B cell (primary cell): Measurements from ENCODE around the gene PRELID3B. TPM values are rescaled to one million over a fixed set of nuclear protein-coding genes. Genes with fewer than 3 reads are reported as not detected.

Experiments
- ATAC-seq: fragments of 200-7000 bp; cut with Tn5 transposase; one replicate; pipeline ENCODE4 v1.10.0; 2021; ENCODE audit warnings: low read depth, mild to moderate bottlenecking, moderate number of reproducible peaks, moderate library complexity
- CTCF ChIA-PET: fragments of 350-600 bp; sonication (Branson Sonifier 250); formaldehyde crosslinking; loops from one replicate; lab custom pipeline; 2021; ENCODE audit warnings: antibody characterized with exemption, inconsistent platforms; lab: Charles Lee
- POLR2A ChIA-PET: fragments of 350-600 bp; sonication (Branson Sonifier 250); formaldehyde crosslinking; loops from one replicate; lab custom pipeline; 2021; ENCODE audit warnings: antibody characterized with exemption; lab: Charles Lee
- DNase-seq: peaks from one replicate; pipeline ENCODE4 v3.0.0; 2013
- H2AFZ ChIP-seq: 2 replicates; pipeline ENCODE4 v1.6.1; 2012; ENCODE audit warnings: mild to moderate bottlenecking, low read depth, low read length; ENCODE audit not compliant: insufficient read depth, poor library complexity, severe bottlenecking
- H3K27ac ChIP-seq, 2 donors: 1 replicate in 1 of 2; 2 replicates in 1 of 2; pipeline ENCODE4 v1.5.1; 2012 to 2013; ENCODE audit warnings: low read length in 2 of 2, mild to moderate bottlenecking in 2 of 2, moderate library complexity in 1 of 2
- H3K27me3 ChIP-seq, 4 experiments: fragments of 200-600 bp in 1 of 4; sonication (generic) in 1 of 4; replicated peaks in 1 of 4; 1 replicate in 2 of 4; 2 replicates in 2 of 4; pipeline versions ENCODE4 v1.6.1 to v1.7.0; 2013 to 2016; ENCODE audit warnings: low read length in 3 of 4, mild to moderate bottlenecking in 2 of 4, mixed read lengths in 1 of 4, moderate library complexity in 1 of 4; ENCODE audit not compliant: insufficient read depth in 4 of 4, control insufficient read depth in 3 of 4; ENCODE audit errors: control extremely low read depth in 1 of 4
- H3K36me3 ChIP-seq, 2 experiments: replicated peaks in 1 of 2; 1 replicate in 1 of 2; 2 replicates in 1 of 2; pipeline versions ENCODE4 v1.6.1 to v1.7.1; 2013; ENCODE audit warnings: low read length in 1 of 2; ENCODE audit not compliant: insufficient read depth in 2 of 2, control insufficient read depth in 1 of 2; ENCODE audit errors: control extremely low read depth in 1 of 2, extremely low read depth in 1 of 2
- H3K4me1 ChIP-seq, 2 donors: fragments of 200-600 bp in 1 of 2; sonication (generic) in 1 of 2; 1 replicate in 1 of 2; 2 replicates in 1 of 2; pipeline versions ENCODE4 v1.5.1 to v1.6.1; 2013 to 2017; ENCODE audit warnings: low read length in 2 of 2; ENCODE audit not compliant: control insufficient read depth in 2 of 2, insufficient read depth in 2 of 2
- H3K4me2 ChIP-seq: replicated peaks from 2 replicates; pipeline ENCODE3; 2012; ENCODE audit warnings: mild to moderate bottlenecking, low read depth, low read length; ENCODE audit not compliant: poor library complexity, severe bottlenecking
- H3K4me3 ChIP-seq, 5 experiments: fragments of 200-600 bp in 1 of 5; sonication (generic) in 1 of 5; 1 replicate in 3 of 5; 2 replicates in 2 of 5; pipeline versions ENCODE4 v1.5.1 to v1.7.0; 2011 to 2016; ENCODE audit warnings: low read length in 4 of 5, mild to moderate bottlenecking in 4 of 5, low read depth in 2 of 5, control low read depth in 1 of 5, moderate library complexity in 1 of 5; ENCODE audit not compliant: insufficient read depth in 1 of 5; ENCODE audit errors: control extremely low read depth in 1 of 5, extremely low read depth in 1 of 5
- H3K79me2 ChIP-seq: fragments of 200-600 bp; sonication (generic); one replicate; pipeline ENCODE4 v1.6.0; 2016; ENCODE audit warnings: low read length; ENCODE audit not compliant: control insufficient read depth, insufficient read depth
- H3K9ac ChIP-seq: fragments of 200-600 bp; sonication (generic); 2 replicates; pipeline ENCODE4 v1.6.1; 2017; ENCODE audit warnings: mild to moderate bottlenecking, low read length, moderate library complexity
- H3K9me3 ChIP-seq, 3 donors: one replicate each; pipeline versions ENCODE4 v1.6.1 to v1.7.1; 2013; ENCODE audit warnings: low read length in 2 of 3; ENCODE audit not compliant: control insufficient read depth in 2 of 3, insufficient read depth in 1 of 3; ENCODE audit errors: control extremely low read depth in 1 of 3
- H4K20me1 ChIP-seq: 2 replicates; pipeline ENCODE4 v1.6.0; 2012; ENCODE audit warnings: mild to moderate bottlenecking, low read length; ENCODE audit not compliant: insufficient read depth, control insufficient read depth, poor library complexity, severe bottlenecking
- H3K27ac Mint-ChIP-seq: one replicate; pipeline ENCODE4 v1.8.0; 2021; ENCODE audit warnings: mixed read lengths
- H3K27me3 Mint-ChIP-seq: one replicate; pipeline ENCODE4 v1.8.0; 2021; ENCODE audit warnings: mixed read lengths
- H3K4me1 Mint-ChIP-seq: one replicate; pipeline ENCODE4 v1.8.0; 2021; ENCODE audit warnings: mixed read lengths
- H3K4me3 Mint-ChIP-seq: one replicate; pipeline ENCODE4 v1.8.0; 2021; ENCODE audit warnings: mixed read lengths
- H3K9me3 Mint-ChIP-seq: one replicate; pipeline ENCODE4 v1.8.0; 2022; ENCODE audit warnings: mixed read lengths; ENCODE audit not compliant: insufficient read depth
- CTCF ChIP-seq: fragments of 200-600 bp; IDR thresholded peaks from one replicate; pipeline ENCODE4 v1.8.0; 2022; ENCODE audit warnings: antibody characterized with exemption, mild to moderate bottlenecking
- EZH2 ChIP-seq: IDR thresholded peaks from 2 replicates; pipeline ENCODE4 v1.6.1; 2012; ENCODE audit warnings: borderline replicate concordance, low read depth, mild to moderate bottlenecking, moderate library complexity, low read length; ENCODE audit not compliant: insufficient read depth, poor library complexity, severe bottlenecking
- WGBS: methylation state at CpG from one replicate; pipeline ENCODE4 v1.1.5; 2013; ENCODE audit warnings: missing lambda C conversion rate; ENCODE audit not compliant: insufficient coverage; 5-methylcytosine and 5-hydroxymethylcytosine counted together
- intact Hi-C: fragments of 100-400 bp; cut with micrococcal nuclease; formaldehyde crosslinking; loops from one replicate; pipeline ENCODE4 v1.10.0; 2022
- polyA plus RNA-seq: library from polyadenylated mRNA; depleted of rRNA; stranded (reverse); fragments of >200 nt; gene quantifications from 2 replicates; pipeline ENCODE4 v1.2.3, GENCODE V29; 2012
- total RNA-seq, 2 donors: library from RNA; stranded (reverse); fragments of 120-200 nt in 1 of 2; gene quantifications; 1 replicate in 1 of 2; 2 replicates in 1 of 2; pipeline versions ENCODE4 v1.2.3 to v1.2.4, GENCODE V29; 2013 to 2022

PRELID3B gene
- total and polyA plus RNA-seq, 2 donors (not counting 1 experiment from before 2014, with no cell fraction given) = 24.1 to 46.8 TPM

- peaks cover 3 to 7% of the 10 kb centered on the region in 2 donors for H3K4me1 ChIP-seq
- no peak overlapping the region for H2AFZ ChIP-seq
- H3K4me3 ChIP-seq = no peak overlapping the region
- Mint-ChIP-seq H3K27ac (no peak overlapping the region), H3K4me3 (no peak overlapping the region), H3K27me3 (peaks cover 32% of the 10 kb centered on the region), H3K4me1 (peaks cover 8% of the 10 kb centered on the region), H3K9me3 (no peaks in the 10 kb centered on the region)
- H3K27ac ChIP-seq = no peak overlapping the region
- no peak for TF ChIP-seq EZH2
- no peak for TF ChIP-seq CTCF
- no peaks in the 10 kb centered on the region for H4K20me1 ChIP-seq
- ATAC-seq (no peak), DNase-seq (no peak)
- POLR2A ChIA-PET = no interaction called here
- H3K9me3 ChIP-seq = no peaks in the 10 kb centered on the region
- H3K36me3 ChIP-seq = no peaks in the 10 kb centered on the region
- WGBS = 88% methylated on average over 1 of the region's 5 CpGs
- CTCF ChIA-PET = no interaction called here
- no peak overlapping the region for H3K4me2 ChIP-seq
- no peak overlapping the region for H3K9ac ChIP-seq
- peaks cover 0 to 12% (median 1%) of the 10 kb centered on the region in 4 experiments for H3K27me3 ChIP-seq
- intact Hi-C loops = no loop called here
- H3K79me2 ChIP-seq = no peaks in the 10 kb centered on the region
Observed at GRCh38 chr20:59078231-59078630, 35.6 kb upstream of the PRELID3B start.

GRCh38 chr20:59077705-59078104 is 35.1 kb upstream of the PRELID3B start:
- Histone ChIP-seq H3K79me2 (no peaks in the 10 kb centered on the region), H3K9me3 (no peaks in the 10 kb centered on the region), H2AFZ (no peak overlapping the region), H3K4me1 (peaks cover 3 to 7% of the 10 kb centered on the region in 2 donors), H3K27ac (no peak overlapping the region), H3K27me3 (peaks cover 0 to 12% (median 1%) of the 10 kb centered on the region in 4 experiments), H3K4me2 (no peak overlapping the region), H4K20me1 (no peaks in the 10 kb centered on the region), H3K9ac (no peak overlapping the region), H3K36me3 (no peaks in the 10 kb centered on the region), H3K4me3 (no peak overlapping the region)
- Mint-ChIP-seq H3K4me3 (no peak overlapping the region), H3K27me3 (peaks cover 31% of the 10 kb centered on the region), H3K27ac (no peak overlapping the region), H3K9me3 (no peaks in the 10 kb centered on the region), H3K4me1 (peaks cover 12% of the 10 kb centered on the region)
- 70% methylated on average over 1 of the region's 1 CpG for WGBS
- ChIA-PET POLR2A (no interaction called here), CTCF (interaction anchor here (0.7 kb wide), 1 partner anchor 16 kb away, joined by 5 read pairs; no protein-coding TSS in a partner anchor)
- ATAC-seq = no peak
- no peak for DNase-seq
- TF ChIP-seq EZH2 (no peak), CTCF (no peak)
- intact Hi-C loops = no loop called here
